ENCODE data around the gene SENP8.

GRCh38 chr15:72182673-72183072, 64.5 kb downstream of the SENP8 start:
- TF ChIP-seq CTCF (IDR thresholded peaks at IDR 0.05) (no peak), POLR2A (IDR thresholded peaks at IDR 0.05) (no peak)
